Activated CD8-positive, alpha-beta T cell treated with anti-CD3 and anti-CD28 coated beads for 36 hours (primary cell): ENCODE results near the gene CGNL1. TPM values are rescaled to one million over a fixed set of nuclear protein-coding genes. Genes with fewer than 3 reads are reported as not detected.

ENCODE experiments used
- ATAC-seq: fragments of 200-7000 bp; cut with Tn5 transposase; one replicate; pipeline ENCODE4 v1.10.0; 2021; ENCODE audit warnings: mild to moderate bottlenecking, moderate library complexity
- CTCF ChIA-PET: fragments of 350-600 bp; sonication (Branson Sonifier 250); formaldehyde crosslinking; loops from one replicate; lab custom pipeline; 2021; ENCODE audit warnings: antibody characterized with exemption; lab: Charles Lee
- POLR2A ChIA-PET: fragments of 350-600 bp; sonication (Branson Sonifier 250); formaldehyde crosslinking; loops from one replicate; lab custom pipeline; 2021; ENCODE audit warnings: antibody characterized with exemption; lab: Charles Lee
- DNase-seq: peaks from one replicate; pipeline ENCODE4 v3.0.0-alpha.2; 2020
- H3K27ac Mint-ChIP-seq: one replicate; pipeline ENCODE4 v1.8.0; 2021; ENCODE audit warnings: mild to moderate bottlenecking, mixed read lengths
- H3K27me3 Mint-ChIP-seq: one replicate; pipeline ENCODE4 v1.8.0; 2021; ENCODE audit warnings: mixed read lengths
- H3K36me3 Mint-ChIP-seq: one replicate; pipeline ENCODE4 v1.8.0; 2021; ENCODE audit warnings: low read depth, mixed read lengths
- H3K4me1 Mint-ChIP-seq: one replicate; pipeline ENCODE4 v1.8.0; 2021; ENCODE audit warnings: low read depth, mixed read lengths
- H3K4me3 Mint-ChIP-seq: one replicate; pipeline ENCODE4 v1.8.0; 2021; ENCODE audit warnings: mild to moderate bottlenecking, moderate library complexity, mixed read lengths
- H3K9me3 Mint-ChIP-seq: one replicate; pipeline ENCODE4 v1.8.0; 2021; ENCODE audit warnings: mixed read lengths
- CTCF ChIP-seq: fragments of 200-600 bp; IDR thresholded peaks from one replicate; pipeline ENCODE4 v1.8.0; 2022; ENCODE audit warnings: antibody characterized with exemption, mild to moderate bottlenecking
- intact Hi-C: fragments of 100-400 bp; cut with micrococcal nuclease; formaldehyde crosslinking; loops from one replicate; pipeline ENCODE4 v1.10.0; 2022
- total RNA-seq, 2 experiments: library from RNA; stranded (reverse); gene quantifications; one replicate each; pipeline ENCODE4 v1.2.3, GENCODE V29; 2021

The CGNL1 gene
- total RNA-seq, 2 experiments from 2014 or later = not detected

GRCh38 chr15:57599296-57599810 lies 223.0 kb downstream of the CGNL1 start:
- TF ChIP-seq CTCF = no peak
- intact Hi-C loops = no loop called here
- ATAC-seq = no peak
- ChIA-PET CTCF (interaction anchor here (0.5 kb wide), 1 partner anchor 1106 kb away, joined by 3 read pairs; no protein-coding TSS in a partner anchor), POLR2A (no interaction called here)
- no peak for DNase-seq
- H3K4me1 Mint-ChIP-seq = no peaks in the 10 kb centered on the region
- no peaks in the 10 kb centered on the region for H3K9me3 Mint-ChIP-seq
- no peak overlapping the region for H3K27ac Mint-ChIP-seq
- no peak overlapping the region for H3K4me3 Mint-ChIP-seq
- H3K27me3 Mint-ChIP-seq = peaks cover 2% of the 10 kb centered on the region
- H3K36me3 Mint-ChIP-seq = no peaks in the 10 kb centered on the region

GRCh38 chr15:57600197-57600596 lies 223.9 kb downstream of the CGNL1 start:
- no peak for ATAC-seq
- Mint-ChIP-seq H3K36me3 (no peaks in the 10 kb centered on the region), H3K4me3 (no peak overlapping the region), H3K27ac (no peak overlapping the region), H3K9me3 (no peaks in the 10 kb centered on the region), H3K4me1 (no peaks in the 10 kb centered on the region), H3K27me3 (peaks cover 1% of the 10 kb centered on the region)
- intact Hi-C loops = no loop called here
- TF ChIP-seq CTCF = no peak
- POLR2A ChIA-PET = no interaction called here
- no peak for DNase-seq
- CTCF ChIA-PET = no interaction called here

Other genes starting within 250 kb of the CGNL1 start
- gene MYZAP, start 215.4 kb downstream of the CGNL1 start, total RNA-seq = not detected